Upper lobe of left lung (tissue), 6 donors: ENCODE data around the gene CLCN1. TPM values are rescaled to one million over a fixed set of nuclear protein-coding genes. Genes with fewer than 3 reads are reported as not detected.

Experiments used
- ATAC-seq, 2 donors: fragments of 200-7000 bp; cut with Tn5 transposase; one replicate each; pipeline ENCODE4 v1.9.1; 2022; ENCODE audit warnings: mild to moderate bottlenecking in 2 of 2, moderate library complexity in 2 of 2; ENCODE audit not compliant: low FRiP score in 2 of 2
- DNase-seq, 2 donors: peaks; one replicate each; pipeline ENCODE4 v3.0.0-alpha.2; 2019 to 2020
- H3K27ac ChIP-seq, 4 donors: fragments of 200-600 bp; sonication (generic); one replicate each; pipeline ENCODE4 v1.5.1; 2016 to 2019
- H3K27me3 ChIP-seq, 4 donors: fragments of 200-600 bp; sonication (generic); one replicate each; pipeline ENCODE4 v1.5.1; 2017 to 2019
- H3K36me3 ChIP-seq, 4 donors: fragments of 200-600 bp; sonication (generic); one replicate each; pipeline ENCODE4 v1.5.1; 2016 to 2019
- H3K4me1 ChIP-seq, 4 donors: fragments of 200-600 bp; sonication (generic); one replicate each; pipeline ENCODE4 v1.5.1; 2018 to 2019
- H3K4me3 ChIP-seq, 4 donors: fragments of 200-600 bp; sonication (generic); one replicate each; pipeline ENCODE4 v1.5.1; 2017 to 2019; ENCODE audit warnings: mild to moderate bottlenecking in 2 of 4, moderate library complexity in 1 of 4
- H3K9me3 ChIP-seq, 4 donors: fragments of 200-600 bp; sonication (generic); one replicate each; pipeline ENCODE4 v1.5.1; 2018 to 2019
- CTCF ChIP-seq, 6 experiments: fragments of 450-650 bp in 4 of 6; fragments of 200-600 bp in 2 of 6; sonication (generic) in 2 of 6; IDR thresholded peaks; one replicate each; pipeline ENCODE4 v1.5.1; 2016 to 2019; ENCODE audit warnings: antibody characterized with exemption in 6 of 6
- EP300 ChIP-seq, 4 donors: sonication (generic); formaldehyde crosslinking; IDR thresholded peaks; one replicate each; pipeline ENCODE4 v1.5.1; 2017; ENCODE audit warnings: antibody characterized with exemption in 4 of 4, control low read depth in 2 of 4
- POLR2A ChIP-seq, 4 donors: fragments of 450-650 bp; IDR thresholded peaks; one replicate each; pipeline ENCODE4 v1.5.1; 2016 to 2017; ENCODE audit warnings: antibody characterized with exemption in 4 of 4, mild to moderate bottlenecking in 2 of 4
- POLR2AphosphoS5 ChIP-seq, 2 donors: sonication (generic); formaldehyde crosslinking; IDR thresholded peaks; one replicate each; pipeline ENCODE4 v1.5.1; 2017; ENCODE audit warnings: antibody characterized with exemption in 2 of 2
- WGBS, 2 donors: methylation state at CpG; one replicate each; pipeline ENCODE4 v1.1.5; 2017 to 2018; 5-methylcytosine and 5-hydroxymethylcytosine counted together
- total RNA-seq, 6 donors: library from RNA; depleted of rRNA in 4 of 6; stranded (reverse); fragments of >200 nt in 4 of 6; gene quantifications; one replicate each; pipeline versions ENCODE4 v1.1.0 to v1.2.1, GENCODE V29; 2016 to 2021
- donor health status: DM: no; HTN: no; CAD: no; lungs with moderate emphysema.
- donor health status: DM: no; HTN: yes; CAD: no; lungs with severe emphysema.

The CLCN1 gene
- total RNA-seq, 6 donors from 2014 or later, result 0.10 TPM; not detected in 5

- 86 to 93% methylated on average over 3 of the region's 3 CpGs for WGBS, 2 donors
- Histone ChIP-seq H3K4me3 (no peak overlapping the region), H3K27me3 (no peaks in the 10 kb centered on the region), H3K36me3 (no peaks in the 10 kb centered on the region), H3K27ac (no peak overlapping the region), H3K4me1 (no peaks in the 10 kb centered on the region), H3K9me3 (no peaks in the 10 kb centered on the region)
- no peak for ATAC-seq
- no peak for DNase-seq
- TF ChIP-seq POLR2AphosphoS5 (IDR thresholded peaks at IDR 0.05) (no peak), EP300 (IDR thresholded peaks at IDR 0.05) (no peak), CTCF (IDR thresholded peaks at IDR 0.05) (no peak), POLR2A (IDR thresholded peaks at IDR 0.05) (no peak)
These were observed 21.3 kb downstream of the CLCN1 start for GRCh38 chr7:143337216-143337615.

- DNase-seq, result no peak
- no peaks in the 10 kb centered on the region for H3K27me3 ChIP-seq
- no peaks in the 10 kb centered on the region for H3K36me3 ChIP-seq
- no peaks in the 10 kb centered on the region for H3K9me3 ChIP-seq
- no peak overlapping the region for H3K27ac ChIP-seq
- no peak for ATAC-seq
- H3K4me1 ChIP-seq, result peaks cover 0 to 11% (median 6%) of the 10 kb centered on the region in 4 donors
- TF ChIP-seq POLR2AphosphoS5 (IDR thresholded peaks at IDR 0.05) (no peak), EP300 (IDR thresholded peaks at IDR 0.05) (no peak), POLR2A (IDR thresholded peaks at IDR 0.05) (no peak), CTCF (IDR thresholded peaks at IDR 0.05) (no peak)
- H3K4me3 ChIP-seq, result no peak overlapping the region
- 93 to 96% methylated on average over 8 of the region's 8 CpGs for WGBS, 2 donors
These were observed 25.9 kb downstream of the CLCN1 start for GRCh38 chr7:143341842-143342241.

- Histone ChIP-seq H3K4me1 (peaks cover 0 to 11% (median 6%) of the 10 kb centered on the region in 4 donors), H3K27ac (no peak overlapping the region), H3K27me3 (no peaks in the 10 kb centered on the region), H3K36me3 (no peaks in the 10 kb centered on the region), H3K9me3 (no peaks in the 10 kb centered on the region), H3K4me3 (no peak overlapping the region)
- WGBS, 2 donors, result 60 to 93% methylated on average over 3 of the region's 3 CpGs
- ATAC-seq, result no peak
- DNase-seq, result no peak
- TF ChIP-seq POLR2A (IDR thresholded peaks at IDR 0.05), result no peak
- TF ChIP-seq CTCF (IDR thresholded peaks at IDR 0.05), result no peak
These were observed 27.7 kb downstream of the CLCN1 start for GRCh38 chr7:143343596-143343995.

- Histone ChIP-seq H3K36me3 (no peaks in the 10 kb centered on the region), H3K4me1 (peaks cover 0 to 11% (median 6%) of the 10 kb centered on the region in 4 donors), H3K27ac (no peak overlapping the region), H3K9me3 (no peaks in the 10 kb centered on the region), H3K4me3 (peak overlapping the region in 2 of 4 donors; percentile 26), H3K27me3 (no peaks in the 10 kb centered on the region)
- DNase-seq, result peak; percentile 75 to 90
- TF ChIP-seq CTCF (IDR thresholded peaks at IDR 0.05) (peak; percentile 35 to 60 (median 48)), POLR2AphosphoS5 (IDR thresholded peaks at IDR 0.05) (no peak)
- peak; percentile 77 to 83 for ATAC-seq
- 6 to 9% methylated on average over 28 to 34 of the region's 35 CpGs for WGBS, 2 donors
These were observed 29.6 kb downstream of the CLCN1 start for GRCh38 chr7:143345428-143345900.

- Histone ChIP-seq H3K27me3 (no peaks in the 10 kb centered on the region), H3K36me3 (no peaks in the 10 kb centered on the region), H3K4me1 (peaks cover 0 to 11% (median 6%) of the 10 kb centered on the region in 4 donors), H3K27ac (no peak overlapping the region), H3K4me3 (no peak overlapping the region), H3K9me3 (no peaks in the 10 kb centered on the region)
- DNase-seq (no peak), ATAC-seq (no peak)
- no peak for TF ChIP-seq POLR2A (IDR thresholded peaks at IDR 0.05)
- TF ChIP-seq CTCF (IDR thresholded peaks at IDR 0.05), result no peak
- no peak for TF ChIP-seq POLR2AphosphoS5 (IDR thresholded peaks at IDR 0.05)
- no peak for TF ChIP-seq EP300 (IDR thresholded peaks at IDR 0.05)
- WGBS, 2 donors, result 84 to 90% methylated on average over 4 of the region's 4 CpGs
These were observed 30.1 kb downstream of the CLCN1 start for GRCh38 chr7:143346018-143346417.
